Fibroblast of lung (primary cell): Measurements from ENCODE around the gene CCL18. TPM values are rescaled to one million over a fixed set of nuclear protein-coding genes. Genes with fewer than 3 reads are reported as not detected.
"Not testable (repeated sequence)": the region's sequence is repeated elsewhere in the genome, so short reads cannot be mapped to it uniquely, and the experiment has no call there.

Experiments
- DNase-seq, 2 donors: peaks; one replicate each; pipeline versions ENCODE4 v3.0.0 to v3.0.0-alpha.2; 2010; ENCODE audit warnings: low read depth in 2 of 2
- H2AFZ ChIP-seq: 2 replicates; pipeline ENCODE4 v1.5.1; 2012; ENCODE audit warnings: low read length, control low read depth, inconsistent platforms
- H3K27ac ChIP-seq: 2 replicates; pipeline ENCODE4 v1.5.1; 2011; ENCODE audit warnings: low read length, control low read depth; ENCODE audit not compliant: insufficient read depth
- H3K27me3 ChIP-seq: 2 replicates; pipeline ENCODE4 v1.5.1; 2011; ENCODE audit warnings: mild to moderate bottlenecking, low read length; ENCODE audit not compliant: control insufficient read depth, insufficient read depth
- H3K36me3 ChIP-seq: 2 replicates; pipeline ENCODE4 v1.5.1; 2011; ENCODE audit warnings: low read length; ENCODE audit not compliant: control insufficient read depth, insufficient read depth
- H3K4me1 ChIP-seq: 2 replicates; pipeline ENCODE4 v1.5.1; 2011; ENCODE audit warnings: low read length; ENCODE audit not compliant: control insufficient read depth, insufficient read depth; ENCODE audit errors: extremely low read depth
- H3K4me2 ChIP-seq: 2 replicates; pipeline ENCODE4 v1.5.1; 2011; ENCODE audit warnings: low read length, control low read depth; ENCODE audit not compliant: insufficient read depth; ENCODE audit errors: extremely low read depth
- H3K4me3 ChIP-seq, 4 experiments: fragments of 200-600 bp in 1 of 4; sonication (generic) in 1 of 4; replicated peaks in 1 of 4; 2 replicates each; pipeline ENCODE4 v1.5.1; 2011 to 2016; ENCODE audit warnings: low read length in 4 of 4, low read depth in 3 of 4, mild to moderate bottlenecking in 3 of 4, control low read depth in 2 of 4, inconsistent platforms in 1 of 4, mixed read lengths in 1 of 4; ENCODE audit not compliant: insufficient read depth in 1 of 4; ENCODE audit errors: control extremely low read depth in 1 of 4
- H3K79me2 ChIP-seq: 2 replicates; pipeline ENCODE4 v1.5.1; 2012; ENCODE audit warnings: mild to moderate bottlenecking, low read length, inconsistent platforms; ENCODE audit not compliant: control insufficient read depth, insufficient read depth
- H3K9ac ChIP-seq: 2 replicates; pipeline ENCODE4 v1.5.1; 2011; ENCODE audit warnings: mild to moderate bottlenecking, low read length, control low read depth; ENCODE audit not compliant: insufficient read depth
- H3K9me3 ChIP-seq: 2 replicates; pipeline ENCODE4 v1.5.1; 2012; ENCODE audit warnings: low read depth, low read length; ENCODE audit not compliant: control insufficient read depth, insufficient read depth
- H4K20me1 ChIP-seq: 2 replicates; pipeline ENCODE4 v1.5.1; 2011; ENCODE audit warnings: low read length; ENCODE audit not compliant: control insufficient read depth, insufficient read depth; ENCODE audit errors: extremely low read depth
- EZH2 ChIP-seq: IDR thresholded peaks from 2 replicates; pipeline ENCODE4 v1.5.1; 2012; ENCODE audit warnings: low read length, control low read depth, mild to moderate bottlenecking; ENCODE audit errors: missing control alignments
- polyA plus RNA-seq, 2 donors: library from polyadenylated mRNA; depleted of rRNA in 1 of 2; stranded (reverse) in 1 of 2; unstranded in 1 of 2; fragments of >200 nt; gene quantifications; 2 replicates each; pipeline ENCODE4 v1.2.1, GENCODE V29; 2011 to 2012; ENCODE audit warnings: missing spikeins in 1 of 2
- total RNA-seq: library from RNA; depleted of rRNA; stranded (reverse); fragments of >200 nt; gene quantifications from 2 replicates; pipeline ENCODE4 v1.2.1, GENCODE V29; 2014
- TF ChIP-seq, protein P1 (sequence below), 2 donors: IDR thresholded peaks in 1 of 2; conservative IDR thresholded peaks in 1 of 2; 1 replicate in 1 of 2; 2 replicates in 1 of 2; pipeline ENCODE4 v1.5.1; 2011 to 2012; ENCODE audit warnings: low read length in 2 of 2, control low read depth in 1 of 2, inconsistent platforms in 1 of 2, low read depth in 1 of 2, mild to moderate bottlenecking in 1 of 2

CCL18 gene
- total and polyA plus RNA-seq, 2 donors (not counting 1 experiment from before 2014, with no cell fraction given), result not detected

- H3K4me1 ChIP-seq, result no peaks in the 10 kb centered on the region
- H3K4me2 ChIP-seq, result no peak overlapping the region
- TF ChIP-seq EZH2, result no peak
- TF ChIP-seq, protein P1, sequence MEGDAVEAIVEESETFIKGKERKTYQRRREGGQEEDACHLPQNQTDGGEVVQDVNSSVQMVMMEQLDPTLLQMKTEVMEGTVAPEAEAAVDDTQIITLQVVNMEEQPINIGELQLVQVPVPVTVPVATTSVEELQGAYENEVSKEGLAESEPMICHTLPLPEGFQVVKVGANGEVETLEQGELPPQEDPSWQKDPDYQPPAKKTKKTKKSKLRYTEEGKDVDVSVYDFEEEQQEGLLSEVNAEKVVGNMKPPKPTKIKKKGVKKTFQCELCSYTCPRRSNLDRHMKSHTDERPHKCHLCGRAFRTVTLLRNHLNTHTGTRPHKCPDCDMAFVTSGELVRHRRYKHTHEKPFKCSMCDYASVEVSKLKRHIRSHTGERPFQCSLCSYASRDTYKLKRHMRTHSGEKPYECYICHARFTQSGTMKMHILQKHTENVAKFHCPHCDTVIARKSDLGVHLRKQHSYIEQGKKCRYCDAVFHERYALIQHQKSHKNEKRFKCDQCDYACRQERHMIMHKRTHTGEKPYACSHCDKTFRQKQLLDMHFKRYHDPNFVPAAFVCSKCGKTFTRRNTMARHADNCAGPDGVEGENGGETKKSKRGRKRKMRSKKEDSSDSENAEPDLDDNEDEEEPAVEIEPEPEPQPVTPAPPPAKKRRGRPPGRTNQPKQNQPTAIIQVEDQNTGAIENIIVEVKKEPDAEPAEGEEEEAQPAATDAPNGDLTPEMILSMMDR (conservative IDR thresholded peaks at IDR 0.05 in 1 of 2, IDR thresholded peaks at IDR 0.05 in 1 of 2; ENCODE audit: low read depth in 1 of 2, low read length in 2 of 2), result no peak
- H3K4me3 ChIP-seq, result no peak overlapping the region
- H3K27ac ChIP-seq, result no peak overlapping the region
- H4K20me1 ChIP-seq, result no peaks in the 10 kb centered on the region
- DNase-seq, result no peak
- H3K36me3 ChIP-seq, result no peaks in the 10 kb centered on the region
- H3K9me3 ChIP-seq, result no peaks in the 10 kb centered on the region
- H3K9ac ChIP-seq, result no peak overlapping the region
- H2AFZ ChIP-seq, result no peak overlapping the region
- H3K79me2 ChIP-seq, result no peaks in the 10 kb centered on the region
- H3K27me3 ChIP-seq, result no peaks in the 10 kb centered on the region
Measured at GRCh38 chr17:36112572-36112971, 48.5 kb downstream of the CCL18 start.

DNA sequence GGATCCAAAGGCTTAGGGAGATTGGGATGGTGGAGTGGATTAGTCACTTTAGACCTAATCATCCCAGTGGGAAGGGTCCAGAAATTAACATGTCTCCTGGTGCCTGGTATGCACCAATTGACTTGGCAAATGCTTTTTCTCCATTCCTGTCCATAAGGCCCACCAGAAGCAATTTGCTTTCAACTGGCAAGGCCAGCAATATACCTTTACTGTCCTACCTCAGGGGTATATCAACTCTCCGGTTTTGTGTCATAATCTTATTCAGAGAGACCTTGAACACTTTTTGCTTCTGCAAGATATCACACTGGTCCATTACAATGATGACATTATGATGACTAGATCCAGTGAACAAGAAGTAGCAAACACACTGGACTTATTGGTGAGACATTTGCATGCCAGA, 49.1 kb downstream of the CCL18 start:
- not testable (repeated sequence) for DNase-seq, H2AFZ ChIP-seq, H3K9ac ChIP-seq, H3K9me3 ChIP-seq, H3K4me3 ChIP-seq, H3K4me1 ChIP-seq, H3K4me2 ChIP-seq, H3K27ac ChIP-seq, H3K36me3 ChIP-seq, H3K79me2 ChIP-seq, H3K27me3 ChIP-seq, H4K20me1 ChIP-seq

DNA sequence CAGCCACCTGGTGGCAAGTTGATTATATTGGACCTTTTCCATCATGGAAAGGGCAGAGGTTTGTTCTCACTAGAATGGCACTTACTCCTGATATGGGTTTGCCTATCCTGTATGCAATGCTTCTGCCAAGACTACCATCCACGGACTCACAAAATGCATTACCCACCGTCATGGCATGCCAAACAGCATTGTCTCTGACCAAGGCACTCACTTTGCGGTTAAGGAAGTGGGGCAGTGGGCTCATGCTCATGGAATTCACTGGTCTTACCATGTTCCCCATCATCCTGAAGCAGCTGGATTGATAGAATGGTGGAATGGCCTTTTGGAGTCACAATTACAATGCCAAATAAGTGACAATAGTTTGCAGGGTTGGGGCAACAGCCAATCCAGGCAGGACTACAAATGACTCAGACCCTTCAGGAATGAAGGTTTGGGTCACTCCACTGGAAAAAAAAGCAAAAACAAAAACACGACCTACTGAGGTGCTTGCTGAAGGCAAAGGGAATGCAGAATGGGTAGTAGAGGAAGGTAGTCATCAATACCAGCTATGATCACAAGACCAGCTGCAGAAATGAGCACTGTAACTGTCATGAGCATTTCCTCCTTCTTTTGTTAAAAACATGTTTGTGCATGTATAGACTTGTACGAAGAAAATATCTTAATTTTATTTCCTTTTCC, 51.0 kb downstream of the CCL18 start:
- not testable (repeated sequence) for H3K9me3 ChIP-seq, H3K36me3 ChIP-seq, H3K9ac ChIP-seq, H3K27ac ChIP-seq, H3K4me1 ChIP-seq, H3K79me2 ChIP-seq, H3K4me3 ChIP-seq, H2AFZ ChIP-seq, H3K4me2 ChIP-seq, H4K20me1 ChIP-seq, H3K27me3 ChIP-seq
- peak in 1 of 2 donors; percentile 51 for DNase-seq

- H3K27me3 ChIP-seq, H3K27ac ChIP-seq, H3K79me2 ChIP-seq, H3K4me3 ChIP-seq, H2AFZ ChIP-seq, H3K4me1 ChIP-seq, H3K9me3 ChIP-seq, H4K20me1 ChIP-seq, H3K4me2 ChIP-seq, DNase-seq, H3K9ac ChIP-seq, H3K36me3 ChIP-seq: not testable (repeated sequence)
Measured at GRCh38 chr17:36115649-36115977, 51.5 kb downstream of the CCL18 start.
